ENCODE data around the gene PAQR7.

Gene PAQR7

DNA sequence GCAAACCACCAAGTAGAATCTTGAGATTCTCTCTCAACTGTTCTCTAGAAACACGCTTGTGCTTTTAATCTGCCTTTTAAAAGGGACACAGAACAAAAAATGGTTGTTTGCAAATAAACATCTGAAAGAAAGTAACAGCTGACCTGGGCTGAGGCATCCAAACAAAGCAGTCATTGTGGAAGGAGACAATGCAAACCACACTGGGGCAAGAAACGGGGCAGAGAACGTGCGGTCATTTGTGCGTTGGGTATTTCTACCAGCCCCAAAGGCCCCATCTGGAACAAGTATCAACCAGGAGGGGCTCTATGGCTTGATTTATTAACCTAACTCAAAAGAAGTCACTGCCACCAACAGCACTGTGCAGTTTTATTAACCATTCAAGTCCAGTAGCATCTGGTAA, 24.7 kb upstream of the PAQR7 start:
- DNase-seq: no peak

DNA sequence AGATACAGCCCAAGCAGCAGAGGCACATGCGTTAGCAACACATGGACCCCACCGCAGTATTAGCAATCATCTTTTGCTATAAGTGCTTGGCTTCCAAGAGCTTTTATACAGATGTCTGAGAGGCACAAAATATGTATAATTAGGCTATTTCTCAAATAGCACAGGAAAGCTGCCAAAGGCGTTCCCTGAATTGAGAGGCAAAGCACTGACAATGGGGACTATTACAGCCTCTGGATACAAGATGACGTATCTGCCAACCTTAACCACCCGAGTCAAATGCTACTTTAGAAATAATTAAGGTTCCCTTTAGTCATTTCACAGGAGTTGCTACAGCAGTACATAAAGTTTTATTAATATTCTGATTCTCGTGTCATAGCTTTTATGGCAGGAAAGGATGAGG, 24.3 kb upstream of the PAQR7 start:
- no peak for DNase-seq

DNA sequence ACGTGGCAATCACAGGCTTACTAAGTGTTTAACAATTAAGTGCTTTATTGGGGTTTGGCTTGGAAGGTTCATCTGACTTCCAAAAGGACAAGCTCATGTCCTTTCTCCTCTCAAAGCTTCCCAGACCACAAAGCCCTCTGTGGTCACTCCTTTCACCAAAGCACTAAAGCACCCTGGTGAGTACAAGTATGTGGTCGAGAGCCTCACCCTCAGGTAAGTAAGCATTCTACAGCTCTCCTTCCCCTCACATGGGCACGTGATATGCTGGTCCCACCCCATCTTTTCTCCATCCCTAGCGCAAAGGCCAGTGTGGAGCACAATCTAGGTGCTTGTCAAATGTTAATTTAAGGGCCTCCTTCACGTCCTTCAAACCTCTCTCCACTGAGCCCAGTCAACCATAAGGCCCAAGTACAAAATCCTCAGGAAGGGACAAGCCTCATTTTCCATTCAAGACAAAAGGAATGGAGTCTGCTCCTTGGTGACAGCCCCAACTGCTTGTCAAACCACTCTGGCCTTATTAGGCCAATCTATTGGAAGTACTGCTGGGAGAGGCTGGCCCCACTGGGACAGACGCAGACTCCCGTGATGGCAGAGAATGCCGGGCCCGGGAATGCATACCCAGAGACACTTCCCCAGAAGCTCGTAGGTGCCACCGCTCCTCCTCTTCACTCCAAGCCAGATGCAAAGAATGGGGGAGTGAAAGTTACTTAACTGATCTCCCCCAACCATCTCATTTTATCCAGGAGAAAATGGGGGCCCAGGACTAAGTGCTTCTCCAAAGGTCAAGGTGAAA, 22.9 kb upstream of the PAQR7 start:
- no peak for DNase-seq

DNA sequence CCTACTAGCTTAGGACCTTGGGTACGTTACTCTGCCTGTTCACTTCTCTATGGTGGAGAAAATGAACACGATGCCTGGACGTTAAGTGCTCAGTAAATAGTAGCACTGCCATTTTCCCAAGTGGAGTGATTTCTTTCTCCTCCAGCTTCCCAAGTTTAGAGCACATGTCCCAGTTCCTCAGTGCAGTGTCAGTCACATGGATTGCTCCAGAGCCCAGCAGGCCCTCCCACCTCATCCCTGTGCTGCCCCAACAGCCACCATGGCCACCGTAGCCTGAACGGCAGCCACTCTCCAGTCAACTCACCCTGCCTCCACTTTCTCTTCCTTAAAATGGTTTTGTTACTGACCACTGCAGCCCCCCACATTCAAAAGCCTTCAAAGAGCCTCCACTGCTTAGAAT, 22.2 kb upstream of the PAQR7 start:
- DNase-seq: no peak

DNA sequence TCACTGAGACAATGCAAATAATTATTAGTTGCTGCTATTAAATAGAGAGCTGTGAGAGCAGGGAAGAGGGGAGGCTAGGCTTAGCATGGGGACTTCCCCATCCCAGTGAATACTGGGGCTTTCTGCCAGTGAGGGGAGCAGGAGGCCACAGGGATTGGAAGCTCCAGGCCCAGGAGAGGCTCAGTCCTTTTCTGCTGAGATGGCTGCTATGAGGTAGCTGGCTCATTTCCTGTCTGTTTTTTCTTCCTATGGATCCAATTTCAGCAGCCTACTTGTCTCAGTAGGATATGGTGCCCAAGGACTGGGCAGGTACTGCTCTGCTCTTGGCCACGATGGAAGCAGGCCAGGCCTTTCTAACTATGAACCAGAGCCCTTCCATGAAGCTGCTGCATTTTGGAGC, 20.8 kb upstream of the PAQR7 start:
- no peak for DNase-seq

DNA sequence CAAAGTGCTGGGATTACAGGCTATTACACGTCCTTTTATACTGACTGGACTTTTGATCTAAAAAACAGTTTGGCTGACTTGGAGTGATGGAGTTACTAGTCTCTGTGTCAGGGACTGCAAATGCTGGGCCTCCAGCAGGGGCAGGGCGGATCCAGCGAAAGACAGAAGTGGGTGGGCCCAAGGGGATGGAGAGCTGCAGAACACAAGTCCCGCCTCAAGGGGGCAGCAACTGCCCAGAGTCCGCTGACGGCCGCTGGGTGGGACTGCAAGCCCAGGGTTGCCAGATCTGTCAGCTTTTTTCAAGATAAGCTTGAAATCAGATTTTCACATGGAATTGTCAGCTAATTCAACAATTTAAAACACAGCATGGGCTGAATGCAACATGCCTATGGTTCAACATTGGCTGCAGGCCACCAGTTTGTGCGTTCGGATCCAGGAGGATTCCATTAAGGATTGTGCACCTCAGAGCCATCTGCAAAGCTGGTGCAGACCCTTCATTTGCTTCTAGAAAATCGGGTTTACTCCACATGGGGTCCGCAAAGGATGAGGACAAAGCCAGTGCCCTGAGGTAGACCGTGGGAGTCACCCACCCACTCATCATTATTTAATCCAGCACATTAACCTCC, 20.0 kb upstream of the PAQR7 start:
- peak; percentile 89 for DNase-seq

DNA sequence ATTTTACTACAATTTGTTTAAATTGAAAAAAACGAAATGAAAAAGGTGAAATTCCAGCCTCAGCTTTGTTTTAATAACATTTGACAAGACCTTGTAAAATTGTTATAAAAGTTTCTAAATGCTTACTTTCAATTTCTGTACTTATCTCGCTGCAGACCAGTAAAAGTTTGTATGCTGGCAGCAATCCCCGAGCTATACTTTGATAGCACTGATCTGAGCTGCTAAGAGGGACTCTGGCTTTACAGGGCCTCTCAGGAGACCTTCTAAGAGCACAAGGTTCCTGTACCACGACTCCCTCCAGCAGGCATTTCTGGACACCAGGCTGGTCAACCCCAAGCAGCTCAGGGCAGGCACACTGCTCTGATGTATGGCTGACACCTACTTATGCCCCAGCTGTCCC, 17.6 kb upstream of the PAQR7 start:
- DNase-seq: no peak

DNA sequence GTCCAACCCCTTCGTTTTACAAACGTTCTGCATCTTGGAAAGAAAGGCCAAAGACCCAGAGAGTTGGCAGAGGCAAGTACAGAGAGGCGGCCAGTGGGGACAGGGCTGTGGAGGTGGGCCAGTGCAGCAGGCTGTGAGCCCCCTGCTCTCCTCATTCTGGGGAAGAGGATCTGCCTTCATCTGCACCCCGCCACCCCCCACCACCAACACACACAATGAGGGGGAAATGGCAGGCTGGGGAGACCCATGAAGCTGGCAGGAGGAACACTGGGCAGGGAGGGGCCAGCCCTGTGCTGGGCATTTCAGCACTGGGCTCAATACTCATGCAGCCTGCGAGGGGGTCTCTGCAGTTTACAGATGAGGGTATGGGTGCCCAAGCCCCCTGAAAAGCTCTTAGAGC, 16.1 kb upstream of the PAQR7 start:
- no peak for DNase-seq

DNA sequence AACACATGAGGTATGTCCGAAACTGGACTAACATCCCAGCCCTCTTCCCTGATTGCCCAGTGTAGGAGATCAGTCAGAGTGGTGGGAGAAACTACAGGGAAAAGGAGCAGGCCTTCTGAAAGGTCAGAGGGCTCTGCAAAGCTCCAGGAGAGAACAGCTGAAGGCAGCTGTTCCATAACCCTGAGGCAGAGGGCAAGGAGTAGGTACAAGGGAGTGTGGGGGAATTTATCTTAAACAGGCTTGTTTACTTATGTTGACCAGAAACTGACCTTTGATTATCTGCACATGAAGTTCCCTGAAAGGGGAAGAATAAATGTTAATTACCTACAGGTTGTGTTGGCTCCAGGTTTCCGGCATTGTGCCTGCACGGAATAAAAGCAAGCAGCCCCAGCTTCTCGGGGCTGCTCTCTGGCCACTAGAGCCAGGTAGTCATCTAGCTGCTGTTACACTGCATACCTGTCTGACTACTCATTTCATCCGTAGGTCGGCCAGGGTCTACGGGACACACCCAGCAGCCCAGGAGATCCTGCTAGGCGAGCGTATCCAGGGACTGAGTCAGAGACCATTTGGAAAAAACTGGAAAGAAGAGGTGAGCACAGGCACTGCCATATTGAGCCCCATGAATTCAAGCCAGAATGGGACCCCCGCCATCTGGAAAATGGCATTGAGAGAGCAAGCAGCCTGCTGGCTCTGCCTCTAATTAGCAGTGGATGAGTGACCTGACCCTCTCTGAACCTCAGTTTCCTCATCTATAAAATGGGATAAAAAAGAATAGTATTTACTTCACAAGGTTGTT, 14.9 kb upstream of the PAQR7 start:
- DNase-seq: no peak

DNA sequence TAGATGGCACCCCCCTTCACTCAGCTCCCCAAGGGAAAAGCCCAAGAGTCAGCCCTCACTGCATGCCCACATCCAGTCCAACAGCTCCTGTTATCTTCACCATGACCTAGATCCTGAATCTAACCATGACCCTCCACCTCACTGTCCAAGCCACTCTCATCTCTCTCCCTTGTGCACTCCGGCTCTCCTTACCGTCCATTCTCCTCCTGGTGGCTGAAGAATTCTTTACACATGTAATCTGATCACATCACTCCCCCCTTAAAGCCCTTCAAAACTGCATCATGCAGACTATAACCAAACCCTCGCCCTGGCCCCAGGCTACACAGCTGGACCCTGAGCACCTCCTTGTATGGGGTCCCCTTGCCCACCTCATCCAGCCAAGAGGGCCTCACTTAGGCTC, 14.0 kb upstream of the PAQR7 start:
- DNase-seq: no peak

DNA sequence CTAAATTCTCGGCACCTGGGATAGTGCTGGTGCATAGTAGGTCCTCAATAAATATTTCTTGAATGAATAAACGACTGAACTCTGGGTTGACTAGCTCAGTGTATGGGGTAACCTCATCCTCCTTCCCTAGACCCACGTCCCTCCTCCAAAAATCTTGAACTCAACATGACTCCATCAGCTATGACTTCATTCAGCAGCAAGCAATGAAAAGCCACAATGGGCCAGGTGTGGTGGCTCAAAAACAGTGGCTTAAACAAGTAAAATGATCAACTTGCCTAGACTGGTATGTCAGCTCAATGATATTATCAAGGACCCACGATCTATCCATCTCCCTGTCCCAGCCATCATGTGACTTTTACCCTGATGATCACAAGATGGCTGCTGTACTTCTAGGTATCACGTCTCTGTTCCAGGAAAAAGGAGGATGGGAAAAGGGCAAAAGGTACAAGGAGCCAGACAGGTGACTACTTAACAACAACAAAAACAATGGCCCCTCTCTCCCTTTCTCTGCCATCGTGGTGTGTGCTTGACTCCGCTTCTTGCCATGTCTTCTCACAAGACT, 13.0 kb upstream of the PAQR7 start:
- DNase-seq: no peak

DNA sequence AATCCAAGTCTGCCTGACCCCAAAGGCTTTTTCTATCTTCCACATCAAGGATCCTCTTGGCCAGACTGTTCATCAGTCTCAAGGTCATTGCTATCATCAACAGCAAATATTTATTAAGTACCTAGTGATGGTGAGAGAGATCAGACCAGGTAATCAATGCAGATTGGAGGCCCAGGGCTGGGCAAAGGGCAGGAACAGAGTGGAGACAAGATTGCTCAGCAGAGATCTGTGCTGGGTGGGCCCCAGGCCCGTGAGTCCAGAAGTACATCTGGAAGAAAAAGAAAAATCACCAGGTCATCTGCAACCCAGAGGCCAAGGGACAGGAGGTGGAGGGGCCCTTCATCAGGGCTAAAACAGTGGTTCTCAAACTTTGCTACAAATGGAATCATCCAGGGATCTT, 10.1 kb upstream of the PAQR7 start:
- DNase-seq: no peak

DNA sequence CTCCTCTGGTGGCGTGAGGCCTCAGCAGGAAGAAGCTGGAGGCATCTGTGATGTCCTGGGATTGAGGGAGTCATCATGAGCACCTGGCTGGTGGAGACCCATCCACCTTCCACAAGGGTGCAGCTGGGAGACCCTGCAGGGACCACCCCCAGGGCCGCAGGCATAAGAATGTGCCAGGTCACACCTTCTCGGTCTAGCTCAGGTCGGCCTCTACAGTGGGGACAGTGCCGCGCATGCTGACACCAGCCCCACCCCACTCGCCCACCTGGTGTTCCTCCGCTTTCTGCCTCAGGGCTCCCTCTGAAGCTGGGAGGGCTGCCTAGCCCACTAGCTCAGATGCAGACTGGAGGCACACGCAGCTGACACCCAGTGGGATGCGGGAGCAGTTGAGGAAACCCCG, 5.8 kb upstream of the PAQR7 start:
- no peak for DNase-seq

DNA sequence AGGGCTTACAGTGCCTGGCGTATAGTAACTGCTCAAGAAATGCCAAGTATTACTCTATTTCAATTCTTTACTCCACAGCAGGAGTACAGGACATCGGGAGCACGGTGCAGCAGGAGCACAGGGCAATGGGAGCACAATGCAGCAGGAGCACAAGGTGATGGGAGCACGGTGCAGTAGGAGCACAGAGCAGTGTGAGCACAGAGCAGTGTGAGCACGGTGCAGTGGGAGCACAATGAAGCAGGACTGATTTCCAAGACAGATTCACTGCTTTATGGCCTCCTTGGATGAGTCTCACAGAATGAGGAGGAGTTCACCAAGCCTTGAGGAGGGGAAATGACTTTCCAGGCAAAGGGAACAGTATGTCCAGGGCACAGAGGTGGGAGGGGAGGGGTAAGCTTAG, 5.0 kb upstream of the PAQR7 start:
- DNase-seq: no peak

DNA sequence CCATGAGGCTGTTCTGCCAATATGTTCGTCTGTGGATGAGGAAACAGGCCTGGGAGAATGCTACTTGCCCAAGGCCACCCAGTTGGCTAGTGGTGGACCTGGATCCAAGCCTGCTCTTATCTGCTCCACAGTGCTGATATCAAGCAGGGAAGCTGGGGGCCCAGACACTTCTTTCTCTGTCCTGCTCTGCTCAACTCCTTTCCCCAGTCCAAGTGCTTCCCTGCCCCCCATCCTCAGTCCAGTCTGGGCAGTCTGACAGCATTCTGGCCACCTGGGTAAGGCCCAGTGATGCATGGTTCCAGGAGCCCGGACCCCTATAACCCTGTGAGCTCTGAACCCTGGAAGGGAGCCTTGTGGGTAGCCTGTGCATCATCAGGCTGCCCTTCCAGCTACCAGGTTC, 4.2 kb upstream of the PAQR7 start:
- DNase-seq: no peak

DNA sequence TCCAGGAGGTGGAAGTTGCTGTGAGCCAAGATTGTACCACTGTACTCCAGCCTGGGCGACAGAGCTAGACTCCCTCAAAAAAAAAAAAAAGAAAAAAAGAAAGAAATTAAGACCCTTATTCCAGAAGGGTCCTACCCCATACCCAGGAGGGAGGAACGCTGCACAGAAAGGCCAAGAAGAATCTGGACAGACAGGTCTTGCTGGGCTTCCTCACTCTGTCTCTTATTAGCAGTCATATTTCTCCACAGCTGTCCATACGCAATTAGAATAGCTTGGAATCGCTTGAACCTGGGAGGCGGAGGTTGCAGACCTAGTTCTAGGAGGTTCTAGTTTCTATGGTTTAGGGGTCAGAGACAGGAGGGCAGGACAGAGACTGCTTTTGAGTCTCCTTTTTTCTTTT, 3.2 kb upstream of the PAQR7 start:
- DNase-seq: no peak

DNA sequence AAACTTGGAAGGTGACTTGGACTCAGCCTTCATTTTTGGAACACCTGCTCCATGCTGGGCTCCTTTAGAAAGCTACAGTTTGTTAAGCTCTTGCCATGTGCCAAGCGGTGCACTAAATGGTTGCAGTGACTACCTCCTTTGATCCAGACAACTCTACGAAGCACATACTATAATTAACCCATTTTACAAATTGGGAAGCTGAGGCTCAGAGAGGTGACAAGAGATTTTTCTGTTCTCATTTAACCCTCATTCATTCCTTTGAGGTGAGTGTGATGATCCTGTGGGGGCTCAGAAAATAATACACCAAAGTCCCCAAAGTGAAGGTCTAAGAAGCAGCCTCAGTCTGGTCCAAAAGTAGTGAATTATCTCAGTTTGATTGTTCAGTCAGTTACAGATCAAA, 1.6 kb upstream of the PAQR7 start:
- DNase-seq: no peak

DNA sequence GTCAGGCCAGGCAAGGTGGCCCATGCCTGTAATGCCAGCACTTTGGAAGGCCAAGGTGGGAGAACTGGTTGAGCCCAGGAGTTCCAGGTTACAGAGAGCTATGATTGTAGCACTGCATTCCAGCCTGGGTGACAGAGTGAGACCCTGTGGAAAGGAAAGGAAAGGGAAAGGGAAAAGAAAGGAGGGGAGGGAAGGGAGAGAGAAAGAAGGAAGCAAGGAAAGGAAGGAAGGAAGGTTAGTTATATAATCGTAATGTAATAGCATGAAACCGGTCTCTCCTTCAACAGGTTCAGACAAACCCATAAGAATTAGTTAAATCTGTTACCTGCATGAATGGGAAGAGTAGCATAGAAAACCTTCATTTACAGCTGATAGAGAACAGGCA, 1.2 kb upstream of the PAQR7 start:
- no peak for DNase-seq

DNA sequence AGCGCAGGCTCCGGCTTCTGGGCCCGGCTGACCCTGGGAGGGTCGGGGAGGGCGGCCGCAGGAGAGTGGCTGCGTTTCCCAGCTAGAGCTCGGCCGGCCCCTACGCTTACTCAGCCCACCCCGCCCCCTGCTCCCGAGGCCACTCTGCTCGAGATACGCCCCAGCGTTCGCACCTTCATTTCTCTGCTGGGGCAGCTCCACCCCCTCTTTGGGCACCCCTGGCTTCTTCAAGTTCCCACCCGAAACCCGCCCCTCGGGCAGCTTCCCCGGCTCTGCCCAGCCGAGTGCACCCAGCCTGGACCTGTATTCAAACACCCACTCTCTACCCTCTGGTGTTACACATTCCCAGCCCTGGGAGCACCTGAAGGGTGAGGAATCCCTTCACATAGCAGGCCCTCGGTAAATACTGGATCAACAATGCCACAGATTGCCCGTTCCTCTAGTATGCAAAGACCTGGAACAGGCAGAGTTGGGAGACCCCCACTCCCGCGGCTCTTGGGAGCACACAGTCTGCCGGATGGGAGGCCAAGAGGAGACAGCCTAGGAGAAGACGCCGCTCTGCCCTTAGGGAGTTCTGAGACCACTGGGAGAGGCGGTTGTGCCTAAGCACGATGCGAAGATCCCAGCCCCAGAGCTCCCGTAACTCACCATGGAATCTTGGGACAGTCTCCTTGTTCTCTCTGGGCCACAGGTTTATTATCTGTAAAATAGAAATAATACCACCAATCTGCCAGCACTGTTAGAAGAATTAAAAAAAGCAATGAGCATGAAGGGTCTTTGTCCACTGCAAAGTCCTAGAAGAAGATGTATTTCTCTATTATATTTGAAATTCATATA, 566 bp upstream of the PAQR7 start:
- no peak for DNase-seq

DNA sequence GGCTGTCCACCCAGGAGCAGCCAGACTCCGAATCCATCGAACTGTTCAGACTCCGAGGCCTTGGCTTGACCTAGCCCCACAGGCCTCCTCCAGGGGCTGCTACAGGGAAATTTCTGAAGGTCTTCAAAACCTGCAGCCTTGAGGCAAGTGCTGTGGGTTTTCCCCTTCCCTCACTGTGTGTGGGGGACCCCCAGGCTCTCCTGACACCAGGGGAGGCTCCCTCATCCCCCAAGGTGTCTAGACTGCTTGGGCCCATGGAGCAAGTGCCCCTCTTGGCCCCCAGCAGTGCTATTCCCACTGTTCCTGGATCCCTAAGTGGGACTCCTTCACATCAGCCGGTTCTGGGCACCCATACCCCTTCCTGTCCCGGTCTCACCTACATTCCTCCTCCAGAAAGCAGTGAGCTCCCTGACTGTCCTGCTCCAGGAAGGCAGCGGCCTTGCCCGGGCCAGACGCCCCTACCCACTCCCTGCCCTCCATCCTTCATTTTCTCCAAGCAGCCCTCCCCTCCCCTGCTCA, 814 bp downstream of the PAQR7 start:
- DNase-seq: no peak

DNA sequence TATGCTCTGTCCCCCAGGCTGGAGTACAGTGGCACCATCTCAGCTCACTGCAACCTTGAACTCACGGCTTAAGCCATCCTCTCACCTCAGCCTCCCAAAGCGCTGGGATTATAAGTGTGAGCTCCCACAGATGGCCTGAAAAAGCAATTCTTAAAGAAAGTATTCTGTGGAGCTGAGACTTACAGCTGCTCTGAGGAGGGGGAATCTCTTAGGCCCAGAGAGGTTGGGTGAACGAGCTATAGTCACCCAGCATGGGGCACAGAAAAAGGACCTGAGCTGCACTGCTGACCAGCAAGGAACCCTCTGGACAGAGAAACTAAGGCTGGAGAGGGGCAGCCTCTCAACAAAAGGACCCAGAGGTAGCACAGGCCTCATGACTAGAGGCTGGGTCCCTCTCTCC, 1.3 kb downstream of the PAQR7 start:
- no peak for DNase-seq

DNA sequence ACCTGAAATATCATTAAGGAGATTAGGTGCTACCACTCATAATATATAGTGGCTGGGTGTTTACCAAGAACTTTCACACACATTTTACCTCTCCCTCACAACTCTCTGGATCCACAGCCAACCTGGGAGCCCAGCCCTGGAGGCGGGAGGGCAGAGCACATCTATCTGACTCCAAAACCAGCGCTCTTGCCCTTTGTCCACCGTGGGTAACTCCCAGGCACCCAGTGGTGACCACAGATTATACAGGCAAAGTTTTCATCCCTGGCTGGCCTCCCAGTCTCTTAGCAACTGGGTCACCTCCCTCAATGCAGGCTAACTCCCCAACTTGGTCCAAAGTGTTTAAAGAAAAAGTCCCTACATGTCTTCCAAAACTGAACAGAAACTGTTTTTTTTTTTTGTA, 2.4 kb downstream of the PAQR7 start:
- no peak for DNase-seq

DNA sequence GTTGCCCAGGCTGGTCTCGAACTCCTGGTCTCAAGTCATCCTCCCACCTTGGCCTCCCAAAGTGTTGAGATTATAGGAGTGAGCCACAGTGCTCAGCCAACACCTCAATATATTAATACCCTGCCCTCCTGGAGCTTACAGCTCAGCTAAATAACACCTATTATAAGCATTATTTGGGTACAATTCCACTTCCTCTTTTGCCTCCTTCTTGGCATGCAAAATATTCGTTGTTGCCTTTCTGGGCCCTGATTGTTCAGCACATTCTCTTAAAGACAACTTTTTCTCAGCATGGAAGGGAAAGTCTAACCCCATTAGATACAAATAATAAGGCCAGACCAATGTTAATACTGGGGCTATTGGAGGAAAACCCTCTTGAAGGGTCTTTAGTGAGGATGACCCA, 2.8 kb downstream of the PAQR7 start:
- DNase-seq: no peak

Measured in amniotic stem cell (primary cell).